ENCODE measurements around the gene SCAF1. TPM values are rescaled to one million over a fixed set of nuclear protein-coding genes. Genes with fewer than 3 reads are reported as not detected.

SCAF1 gene
- total and polyA plus RNA-seq, 2 donors (not counting 1 experiment from before 2014, with no cell fraction given), result 17.1 to 68.3 TPM

DNA sequence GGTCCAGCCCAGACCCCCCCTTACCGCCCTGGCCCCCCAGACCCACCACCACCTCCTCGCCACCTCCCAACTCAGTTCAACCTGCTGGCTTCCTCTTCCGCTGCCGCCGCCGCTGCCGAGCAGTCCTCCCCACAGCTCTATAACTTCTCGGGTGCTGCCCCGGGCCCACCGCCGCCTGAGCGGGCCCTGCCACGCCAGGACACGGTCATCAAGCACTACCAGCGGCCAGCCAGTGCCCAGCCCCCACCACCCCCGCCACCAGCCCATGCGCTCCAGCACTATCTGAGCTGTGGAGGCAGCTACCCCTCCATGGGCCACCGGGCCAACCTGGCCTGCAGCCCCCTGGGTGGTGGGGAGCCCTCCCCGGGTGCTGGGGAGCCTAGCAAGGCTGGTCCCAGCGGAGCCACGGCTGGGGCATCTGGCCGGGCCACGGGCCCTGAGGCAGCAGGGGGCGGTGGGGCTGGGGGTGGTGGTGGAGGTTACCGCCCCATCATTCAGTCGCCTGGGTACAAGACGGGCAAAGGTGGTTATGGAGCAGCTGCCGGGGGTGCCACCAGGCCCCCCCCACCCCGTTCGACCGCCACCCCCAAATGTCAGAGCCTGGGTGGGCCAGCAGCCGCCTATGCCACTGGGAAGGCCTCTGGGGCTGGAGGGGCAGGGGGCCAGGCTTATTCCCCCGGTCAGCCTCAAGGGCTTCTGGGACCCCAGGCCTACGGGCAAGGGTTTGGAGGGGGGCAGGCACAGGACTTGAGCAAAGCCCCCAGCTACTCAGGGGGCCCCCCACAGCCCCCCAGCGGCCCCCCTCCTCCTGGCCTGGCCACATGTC lies 46.8 kb upstream of the SCAF1 start:
- CTCF ChIA-PET, result interaction anchor here (0.6 kb wide), 1 partner anchor 12 kb away, joined by 3 read pairs; no protein-coding TSS in a partner anchor
- DNase-seq (no peak), ATAC-seq (ENCODE audit: low read depth) (no peak)
- WGBS (ENCODE audit: insufficient coverage), result 90% methylated on average over 16 of the region's 35 CpGs
- TF ChIP-seq CTCF (IDR thresholded peaks at IDR 0.05) (no peak), EZH2 (IDR thresholded peaks at IDR 0.05; ENCODE audit: borderline replicate concordance, insufficient read depth, low read depth, low read length, poor library complexity, severe bottlenecking) (no peak)
- Mint-ChIP-seq H3K4me1 (peaks cover 22% of the 10 kb centered on the region), H3K4me3 (no peak overlapping the region), H3K27me3 (no peaks in the 10 kb centered on the region), H3K9me3 (ENCODE audit: insufficient read depth) (no peaks in the 10 kb centered on the region), H3K27ac (no peak overlapping the region)
- Histone ChIP-seq H3K27ac (ENCODE audit: low read length in 2 of 2) (no peak overlapping the region), H2AFZ (ENCODE audit: insufficient read depth, low read depth, low read length, poor library complexity, severe bottlenecking) (no peak overlapping the region), H3K79me2 (ENCODE audit: control insufficient read depth, insufficient read depth, low read length) (peaks cover 83% of the 10 kb centered on the region), H3K9me3 (ENCODE audit: control extremely low read depth in 1 of 3, control insufficient read depth in 2 of 3, insufficient read depth in 1 of 3, low read length in 2 of 3) (no peaks in the 10 kb centered on the region), H4K20me1 (ENCODE audit: control insufficient read depth, insufficient read depth, low read length, poor library complexity, severe bottlenecking) (peaks cover 84% of the 10 kb centered on the region), H3K27me3 (replicated peaks in 1 of 4; ENCODE audit: control extremely low read depth in 1 of 4, control insufficient read depth in 3 of 4, insufficient read depth in 4 of 4, low read length in 3 of 4) (no peaks in the 10 kb centered on the region), H3K9ac (ENCODE audit: low read length) (no peak overlapping the region), H3K4me3 (ENCODE audit: control extremely low read depth in 1 of 5, extremely low read depth in 1 of 5, insufficient read depth in 1 of 5, low read depth in 2 of 5, low read length in 4 of 5) (no peak overlapping the region), H3K4me1 (ENCODE audit: control insufficient read depth in 2 of 2, insufficient read depth in 2 of 2, low read length in 2 of 2) (peaks cover 16 to 21% of the 10 kb centered on the region in 2 donors), H3K4me2 (replicated peaks; ENCODE audit: low read depth, low read length, poor library complexity, severe bottlenecking) (no peak overlapping the region), H3K36me3 (replicated peaks in 1 of 2; ENCODE audit: control extremely low read depth in 1 of 2, control insufficient read depth in 1 of 2, extremely low read depth in 1 of 2, insufficient read depth in 2 of 2, low read length in 1 of 2) (peaks cover 0 to 37% of the 10 kb centered on the region in 2 experiments)
- POLR2A ChIA-PET, result interaction anchor here (0.5 to 0.8 kb wide), 2 partner anchors 43 to 47 kb away, joined by 3 to 4 read pairs; partner anchors contain the start of gene SCAF1
- intact Hi-C loops (cut with micrococcal nuclease), result loop anchor here (5.0 kb wide), 1 partner anchor 1338 kb away; the partner anchor contains the start of gene CARD8
